Calu3 (cell line): ENCODE results near the gene PPM1G. TPM values are rescaled to one million over a fixed set of nuclear protein-coding genes. Genes with fewer than 3 reads are reported as not detected.

Experiments used
- BruUV-seq: library from RNA; stranded (reverse); fragments of 400-500 nt; replicated peaks from 2 replicates; lab custom pipeline; 2021; lab: Mats Ljungman, UMichigan
- CTCF ChIA-PET: fragments of 300-600 bp; sonication (Branson Sonifier 250); formaldehyde crosslinking; loops from one replicate; lab custom pipeline; 2022; ENCODE audit warnings: antibody characterized with exemption; lab: Charles Lee
- DNase-seq: peaks from one replicate; pipeline ENCODE4 v3.0.0; 2022
- H3K27ac Mint-ChIP-seq: one replicate; pipeline ENCODE4 v1.8.0; 2022; ENCODE audit warnings: mixed read lengths; ENCODE audit not compliant: unreplicated experiment
- H3K27me3 Mint-ChIP-seq: one replicate; pipeline ENCODE4 v1.8.0; 2022; ENCODE audit warnings: mixed read lengths; ENCODE audit not compliant: unreplicated experiment
- H3K36me3 Mint-ChIP-seq: one replicate; pipeline ENCODE4 v1.8.0; 2022; ENCODE audit warnings: mild to moderate bottlenecking, moderate library complexity, mixed read lengths; ENCODE audit not compliant: insufficient read depth, unreplicated experiment
- H3K4me1 Mint-ChIP-seq: one replicate; pipeline ENCODE4 v1.8.0; 2022; ENCODE audit warnings: mild to moderate bottlenecking, low read depth, mixed read lengths; ENCODE audit not compliant: unreplicated experiment
- H3K4me3 Mint-ChIP-seq: one replicate; pipeline ENCODE4 v1.8.0; 2022; ENCODE audit warnings: mild to moderate bottlenecking, low read depth, moderate library complexity, mixed read lengths; ENCODE audit not compliant: unreplicated experiment
- H3K9me3 Mint-ChIP-seq: one replicate; pipeline ENCODE4 v1.8.0; 2022; ENCODE audit warnings: low read depth, mixed read lengths; ENCODE audit not compliant: unreplicated experiment
- CTCF ChIP-seq: fragments of 200-600 bp; IDR thresholded peaks from one replicate; pipeline ENCODE4 v1.8.0; 2022; ENCODE audit warnings: antibody characterized with exemption; ENCODE audit not compliant: unreplicated experiment
- intact Hi-C: fragments of 100-400 bp; cut with micrococcal nuclease; formaldehyde crosslinking; loops from one replicate; pipeline ENCODE4 v1.10.0; 2022; ENCODE audit not compliant: unreplicated experiment
- total RNA-seq: library from RNA; stranded (reverse); gene quantifications from 2 replicates; pipeline ENCODE4 v1.2.3, GENCODE V29; 2022

The PPM1G gene
- total RNA-seq, 1 experiment from 2014 or later: 118 TPM

GRCh38 chr2:27400348-27401135 is 8.8 kb downstream of the PPM1G start:
- intact Hi-C loops: loop anchor here (10.0 kb wide), 1 partner anchor 224 kb away; the partner anchor contains the start of genes CCDC121 and GPN1
- Mint-ChIP-seq H3K27ac (no peak overlapping the region), H3K27me3 (no peaks in the 10 kb centered on the region), H3K4me1 (peaks cover 6% of the 10 kb centered on the region), H3K4me3 (no peak overlapping the region), H3K9me3 (no peaks in the 10 kb centered on the region), H3K36me3 (peaks cover 21% of the 10 kb centered on the region)
- TF ChIP-seq CTCF: no peak
- CTCF ChIA-PET: no interaction called here
- no peak for DNase-seq
- BruUV-seq: no TSS peak

GRCh38 chr2:27398962-27399361 is 10.4 kb downstream of the PPM1G start:
- CTCF ChIA-PET: no interaction called here

GRCh38 chr2:27393225-27393624 is 16.2 kb downstream of the PPM1G start:
- H3K36me3 Mint-ChIP-seq: peaks cover 25% of the 10 kb centered on the region
- no peak overlapping the region for H3K27ac Mint-ChIP-seq
- no peak for DNase-seq
- intact Hi-C loops: no loop called here
- H3K4me1 Mint-ChIP-seq: no peaks in the 10 kb centered on the region
- H3K27me3 Mint-ChIP-seq: no peaks in the 10 kb centered on the region
- H3K4me3 Mint-ChIP-seq: no peak overlapping the region
- CTCF ChIA-PET: no interaction called here
- no peak for TF ChIP-seq CTCF
- no peaks in the 10 kb centered on the region for H3K9me3 Mint-ChIP-seq
- no TSS peak for BruUV-seq

More at GRCh38 chr2:27398962-27399361, 10.4 kb downstream of the PPM1G start:
- intact Hi-C loops: no loop called here
- Mint-ChIP-seq H3K27me3 (no peaks in the 10 kb centered on the region), H3K4me1 (peaks cover 6% of the 10 kb centered on the region), H3K27ac (no peak overlapping the region), H3K9me3 (no peaks in the 10 kb centered on the region), H3K36me3 (peaks cover 13% of the 10 kb centered on the region), H3K4me3 (no peak overlapping the region)
- no TSS peak for BruUV-seq
- DNase-seq: no peak
- TF ChIP-seq CTCF: no peak

GRCh38 chr2:27390822-27391679 is 18.3 kb downstream of the PPM1G start:
- Mint-ChIP-seq H3K4me1 (no peaks in the 10 kb centered on the region), H3K27me3 (no peaks in the 10 kb centered on the region), H3K4me3 (no peak overlapping the region), H3K9me3 (no peaks in the 10 kb centered on the region), H3K36me3 (peaks cover 32% of the 10 kb centered on the region), H3K27ac (no peak overlapping the region)
- TF ChIP-seq CTCF: no peak
- no peak for DNase-seq
- intact Hi-C loops: no loop called here
- no TSS peak for BruUV-seq
- CTCF ChIA-PET: interaction anchor here (0.6 kb wide), 1 partner anchor 17 kb away, joined by 4 read pairs; no protein-coding TSS in a partner anchor
